GM12873 (cell line): Measurements from ENCODE around the gene TMEM263.

Experiments
- CTCF ChIP-seq: IDR thresholded peaks from 2 replicates; pipeline ENCODE4 v1.5.1; 2012; ENCODE audit warnings: low read depth, mild to moderate bottlenecking, moderate library complexity, low read length, control low read depth; ENCODE audit not compliant: insufficient read depth; ENCODE audit errors: missing control alignments

Gene TMEM263

GRCh38 chr12:106913456-106913855 is 42.3 kb upstream of the TMEM263 start:
- no peak for TF ChIP-seq CTCF

- no peak for TF ChIP-seq CTCF
Observed at GRCh38 chr12:106914796-106915634, 40.7 kb upstream of the TMEM263 start.

- no peak for TF ChIP-seq CTCF
Observed at GRCh38 chr12:106915635-106916026, 40.1 kb upstream of the TMEM263 start.

GRCh38 chr12:106917503-106917902 is 38.2 kb upstream of the TMEM263 start:
- no peak for TF ChIP-seq CTCF

- peak; percentile 58 for TF ChIP-seq CTCF
Observed at GRCh38 chr12:106918746-106919145, 37.0 kb upstream of the TMEM263 start.

- peak; percentile 52 for TF ChIP-seq CTCF
Observed at GRCh38 chr12:106919910-106920544, 35.7 kb upstream of the TMEM263 start.

- no peak for TF ChIP-seq CTCF
Observed at GRCh38 chr12:106924268-106924861, 31.3 kb upstream of the TMEM263 start.
